ENCODE data around the gene CENPL. TPM values are rescaled to one million over a fixed set of nuclear protein-coding genes. Genes with fewer than 3 reads are reported as not detected.

CENPL gene
- total RNA-seq, 2 donors from 2014 or later: 29.5 to 30.4 TPM

Other genes with a start within 250 kb of the CENPL start
- not detected for gene SLC9C2, start 221.8 kb downstream of the CENPL start, total RNA-seq
- gene TEX50, start 189.5 kb downstream of the CENPL start, total RNA-seq: not detected
- not detected for gene ANKRD45, start 155.0 kb downstream of the CENPL start, total RNA-seq
- 10 to 100 TPM; 15.5 to 21.4 TPM for gene KLHL20, start 109.9 kb downstream of the CENPL start, total RNA-seq
- 10 to 100 TPM; 31.1 to 40.7 TPM for gene DARS2, start 210 bp downstream of the CENPL start, total RNA-seq
- 100 to 1,000 TPM; 846 to 962 TPM for gene GAS5, start 43.1 kb upstream of the CENPL start, total RNA-seq
- gene ZBTB37, start 43.5 kb upstream of the CENPL start, total RNA-seq: 10 to 100 TPM in 1 of 2 donors, 1 to 10 TPM in 1; 9.5 to 21.4 TPM
- under 1 TPM in 1 of 2 donors, not detected in 1; 0.27 TPM for gene SERPINC1, start 92.4 kb upstream of the CENPL start, total RNA-seq
- 10 to 100 TPM; 27.4 to 50.1 TPM for gene RC3H1, start 197.5 kb upstream of the CENPL start, total RNA-seq

Data from activated naive CD4-positive, alpha-beta T cell treated with anti-CD3 and anti-CD28 coated beads, Interleukin-2, amount 50 U/mL, for 72 hours (primary cell).